Activated CD8-positive, alpha-beta memory T cell treated with anti-CD3 and anti-CD28 coated beads for 24 hours (primary cell): ENCODE measurements around the gene FIGLA.

Source experiments
- DNase-seq: peaks from one replicate; pipeline ENCODE4 v3.0.0-alpha.2; 2020

Gene FIGLA

GRCh38 chr2:70771446-70771845 lies 19.0 kb downstream of the FIGLA start:
- no peak for DNase-seq

- DNase-seq: no peak
Measured at GRCh38 chr2:70769450-70769849, 21.0 kb downstream of the FIGLA start.

- DNase-seq: no peak
Measured at GRCh38 chr2:70768590-70769085, 21.8 kb downstream of the FIGLA start.

- DNase-seq: peak; percentile 77
Measured at GRCh38 chr2:70767699-70768589, 22.5 kb downstream of the FIGLA start, which contains the start of gene ADD2. TSS of gene ADD2 (minus strand) at chr2:70768200. CDS start at chr2:70706408, 61,792 bp downstream.

- peak; percentile 68 for DNase-seq
Measured at GRCh38 chr2:70767079-70767698, 23.3 kb downstream of the FIGLA start.

GRCh38 chr2:70766357-70767078 lies 23.9 kb downstream of the FIGLA start:
- DNase-seq: no peak

GRCh38 chr2:70765507-70765906 lies 24.9 kb downstream of the FIGLA start:
- no peak for DNase-seq

GRCh38 chr2:70759446-70759845 lies 31.0 kb downstream of the FIGLA start:
- DNase-seq: no peak

GRCh38 chr2:70757966-70758365 lies 32.5 kb downstream of the FIGLA start:
- no peak for DNase-seq

- DNase-seq: no peak
Measured at GRCh38 chr2:70757360-70757759, 33.1 kb downstream of the FIGLA start.

GRCh38 chr2:70756128-70756527 lies 34.3 kb downstream of the FIGLA start:
- DNase-seq: no peak

- no peak for DNase-seq
Measured at GRCh38 chr2:70753902-70754301, 36.5 kb downstream of the FIGLA start.

GRCh38 chr2:70753031-70753430 lies 37.4 kb downstream of the FIGLA start:
- DNase-seq: no peak

GRCh38 chr2:70752396-70752795 lies 38.0 kb downstream of the FIGLA start:
- DNase-seq: no peak

GRCh38 chr2:70751881-70752280 lies 38.6 kb downstream of the FIGLA start:
- no peak for DNase-seq

GRCh38 chr2:70750320-70750719 lies 40.1 kb downstream of the FIGLA start:
- no peak for DNase-seq

- no peak for DNase-seq
Measured at GRCh38 chr2:70748002-70748784, 42.2 kb downstream of the FIGLA start.

GRCh38 chr2:70747284-70747683 lies 43.2 kb downstream of the FIGLA start:
- DNase-seq: no peak

- DNase-seq: no peak
Measured at GRCh38 chr2:70746094-70746974, 44.1 kb downstream of the FIGLA start.

GRCh38 chr2:70745276-70745825 lies 45.1 kb downstream of the FIGLA start:
- DNase-seq: no peak

GRCh38 chr2:70744397-70744796 lies 46.0 kb downstream of the FIGLA start:
- DNase-seq: no peak
